GM10266 (cell line): ENCODE results near the gene EML2.

Experiments used
- DNase-seq: peaks from one replicate; pipeline ENCODE4 v3.0.0; 2012; ENCODE audit errors: extremely low spot score
- TF ChIP-seq, protein P1 (sequence below): IDR thresholded peaks from 2 replicates; pipeline ENCODE4 v1.5.1; 2012; ENCODE audit warnings: mild to moderate bottlenecking, low read depth; ENCODE audit not compliant: control insufficient read depth, insufficient read depth; ENCODE audit errors: missing control alignments

Gene EML2

GRCh38 chr19:45560686-45561085 lies 78.5 kb downstream of the EML2 start:
- DNase-seq, result no peak
- TF ChIP-seq, protein P1, sequence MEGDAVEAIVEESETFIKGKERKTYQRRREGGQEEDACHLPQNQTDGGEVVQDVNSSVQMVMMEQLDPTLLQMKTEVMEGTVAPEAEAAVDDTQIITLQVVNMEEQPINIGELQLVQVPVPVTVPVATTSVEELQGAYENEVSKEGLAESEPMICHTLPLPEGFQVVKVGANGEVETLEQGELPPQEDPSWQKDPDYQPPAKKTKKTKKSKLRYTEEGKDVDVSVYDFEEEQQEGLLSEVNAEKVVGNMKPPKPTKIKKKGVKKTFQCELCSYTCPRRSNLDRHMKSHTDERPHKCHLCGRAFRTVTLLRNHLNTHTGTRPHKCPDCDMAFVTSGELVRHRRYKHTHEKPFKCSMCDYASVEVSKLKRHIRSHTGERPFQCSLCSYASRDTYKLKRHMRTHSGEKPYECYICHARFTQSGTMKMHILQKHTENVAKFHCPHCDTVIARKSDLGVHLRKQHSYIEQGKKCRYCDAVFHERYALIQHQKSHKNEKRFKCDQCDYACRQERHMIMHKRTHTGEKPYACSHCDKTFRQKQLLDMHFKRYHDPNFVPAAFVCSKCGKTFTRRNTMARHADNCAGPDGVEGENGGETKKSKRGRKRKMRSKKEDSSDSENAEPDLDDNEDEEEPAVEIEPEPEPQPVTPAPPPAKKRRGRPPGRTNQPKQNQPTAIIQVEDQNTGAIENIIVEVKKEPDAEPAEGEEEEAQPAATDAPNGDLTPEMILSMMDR, result no peak

GRCh38 chr19:45560038-45560437 lies 79.2 kb downstream of the EML2 start:
- TF ChIP-seq, protein P1, result no peak
- DNase-seq, result no peak
